DOHH2 (cell line): ENCODE results near the gene ZCCHC17.
A peak's percentile ranks its signal among the peaks of the same experiment; 100 is the strongest.

ENCODE experiments used
- EZH2phosphoT487 ChIP-seq: fragments of 200-600 bp; sonication (generic); IDR thresholded peaks from 2 replicates; pipeline ENCODE4 v1.6.1; 2017; ENCODE audit warnings: borderline replicate concordance, mild to moderate bottlenecking, antibody characterized with exemption, low read length, moderate library complexity, mixed read lengths
- TF ChIP-seq, protein P1 (sequence below): fragments of 200-600 bp; sonication (generic); IDR thresholded peaks from one replicate; pipeline ENCODE4 v1.5.1; 2014; ENCODE audit warnings: antibody characterized with exemption, mild to moderate bottlenecking, low read depth, low read length; ENCODE audit not compliant: poor library complexity, severe bottlenecking

DNA sequence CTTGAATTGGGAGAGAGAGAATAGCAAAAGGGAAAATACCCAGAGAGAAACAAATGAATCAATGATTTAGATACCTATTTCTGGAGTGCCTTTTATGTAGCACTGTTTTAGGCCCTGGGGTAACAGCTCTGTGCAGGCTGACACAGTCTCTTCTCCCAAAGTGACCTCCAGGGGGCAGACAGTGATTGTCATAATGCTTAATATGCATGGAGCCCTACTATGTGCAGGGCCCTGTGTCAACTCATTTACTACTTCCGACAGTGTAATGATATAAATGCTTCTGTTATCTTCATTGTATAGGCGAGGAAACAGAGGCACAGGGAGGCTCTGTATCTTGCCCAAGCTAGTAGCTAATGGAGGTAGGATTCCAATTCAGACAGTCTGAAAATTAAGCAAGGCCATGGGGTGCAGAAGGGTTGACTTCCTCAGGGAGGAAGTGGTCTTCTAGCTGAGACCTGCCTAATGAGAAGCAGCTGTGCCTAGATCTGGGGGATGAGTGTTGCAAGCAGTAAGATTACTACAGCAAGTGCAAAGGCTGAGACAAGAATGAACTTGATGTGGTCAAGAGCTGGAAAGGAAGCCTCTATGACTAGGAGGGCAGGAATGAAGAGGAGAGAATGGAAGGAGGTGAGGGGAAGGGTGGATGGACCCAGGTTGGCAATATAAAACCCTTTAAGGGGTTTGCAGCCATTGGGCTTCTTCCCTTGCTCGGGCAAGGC is 100.0 kb downstream of the ZCCHC17 start:
- TF ChIP-seq, protein P1, sequence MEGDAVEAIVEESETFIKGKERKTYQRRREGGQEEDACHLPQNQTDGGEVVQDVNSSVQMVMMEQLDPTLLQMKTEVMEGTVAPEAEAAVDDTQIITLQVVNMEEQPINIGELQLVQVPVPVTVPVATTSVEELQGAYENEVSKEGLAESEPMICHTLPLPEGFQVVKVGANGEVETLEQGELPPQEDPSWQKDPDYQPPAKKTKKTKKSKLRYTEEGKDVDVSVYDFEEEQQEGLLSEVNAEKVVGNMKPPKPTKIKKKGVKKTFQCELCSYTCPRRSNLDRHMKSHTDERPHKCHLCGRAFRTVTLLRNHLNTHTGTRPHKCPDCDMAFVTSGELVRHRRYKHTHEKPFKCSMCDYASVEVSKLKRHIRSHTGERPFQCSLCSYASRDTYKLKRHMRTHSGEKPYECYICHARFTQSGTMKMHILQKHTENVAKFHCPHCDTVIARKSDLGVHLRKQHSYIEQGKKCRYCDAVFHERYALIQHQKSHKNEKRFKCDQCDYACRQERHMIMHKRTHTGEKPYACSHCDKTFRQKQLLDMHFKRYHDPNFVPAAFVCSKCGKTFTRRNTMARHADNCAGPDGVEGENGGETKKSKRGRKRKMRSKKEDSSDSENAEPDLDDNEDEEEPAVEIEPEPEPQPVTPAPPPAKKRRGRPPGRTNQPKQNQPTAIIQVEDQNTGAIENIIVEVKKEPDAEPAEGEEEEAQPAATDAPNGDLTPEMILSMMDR, result peak; percentile 80
- TF ChIP-seq EZH2phosphoT487, result no peak
